22Rv1 (cell line): ENCODE results near the gene UNC5C.

Experiments used
- H3K27ac ChIP-seq: fragments of 450-650 bp; 2 replicates; pipeline ENCODE4 v1.5.1; 2017
- ZFX ChIP-seq: fragments of 450-650 bp; IDR thresholded peaks from 2 replicates; pipeline ENCODE4 v1.6.1; 2017; ENCODE audit warnings: antibody characterized with exemption, borderline replicate concordance
- TF ChIP-seq, protein P1 (sequence below): fragments of 450-650 bp; IDR thresholded peaks from 2 replicates; pipeline ENCODE4 v1.5.1; 2017; ENCODE audit warnings: mild to moderate bottlenecking

Gene UNC5C

DNA sequence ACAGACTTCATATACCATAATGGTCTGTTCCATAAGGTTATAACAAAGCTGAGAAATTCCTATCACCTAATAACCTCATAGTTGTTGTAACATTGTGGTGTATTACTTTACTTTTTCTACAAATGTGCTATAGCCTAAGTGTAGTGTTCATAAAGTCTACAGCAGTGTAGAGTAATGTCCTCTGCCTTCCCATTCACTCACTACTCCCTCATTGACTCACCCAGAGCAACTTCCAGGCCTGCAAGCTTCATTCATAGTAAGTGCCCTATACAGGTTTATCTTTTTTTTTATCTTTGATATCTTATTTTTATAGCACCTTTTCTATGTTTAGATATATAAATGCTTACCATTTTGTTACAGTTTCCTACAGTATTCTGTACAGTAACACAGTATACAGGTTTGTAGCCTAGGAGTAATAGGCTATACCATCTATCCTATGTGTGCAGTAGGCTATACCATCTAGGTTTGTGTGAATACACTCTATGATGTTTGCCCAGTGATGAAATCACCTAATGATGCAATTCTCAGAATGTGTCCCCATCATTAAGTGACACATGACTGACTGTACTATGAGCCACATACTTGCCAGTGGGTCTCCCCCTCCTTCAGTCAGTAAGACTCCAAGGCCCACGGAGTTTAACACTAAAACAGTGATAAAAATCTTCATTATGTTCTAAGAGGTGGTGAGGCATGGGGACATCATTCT lies 299.9 kb downstream of the UNC5C start:
- no peak overlapping the region for H3K27ac ChIP-seq
- TF ChIP-seq, protein P1, sequence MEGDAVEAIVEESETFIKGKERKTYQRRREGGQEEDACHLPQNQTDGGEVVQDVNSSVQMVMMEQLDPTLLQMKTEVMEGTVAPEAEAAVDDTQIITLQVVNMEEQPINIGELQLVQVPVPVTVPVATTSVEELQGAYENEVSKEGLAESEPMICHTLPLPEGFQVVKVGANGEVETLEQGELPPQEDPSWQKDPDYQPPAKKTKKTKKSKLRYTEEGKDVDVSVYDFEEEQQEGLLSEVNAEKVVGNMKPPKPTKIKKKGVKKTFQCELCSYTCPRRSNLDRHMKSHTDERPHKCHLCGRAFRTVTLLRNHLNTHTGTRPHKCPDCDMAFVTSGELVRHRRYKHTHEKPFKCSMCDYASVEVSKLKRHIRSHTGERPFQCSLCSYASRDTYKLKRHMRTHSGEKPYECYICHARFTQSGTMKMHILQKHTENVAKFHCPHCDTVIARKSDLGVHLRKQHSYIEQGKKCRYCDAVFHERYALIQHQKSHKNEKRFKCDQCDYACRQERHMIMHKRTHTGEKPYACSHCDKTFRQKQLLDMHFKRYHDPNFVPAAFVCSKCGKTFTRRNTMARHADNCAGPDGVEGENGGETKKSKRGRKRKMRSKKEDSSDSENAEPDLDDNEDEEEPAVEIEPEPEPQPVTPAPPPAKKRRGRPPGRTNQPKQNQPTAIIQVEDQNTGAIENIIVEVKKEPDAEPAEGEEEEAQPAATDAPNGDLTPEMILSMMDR, result no peak
- TF ChIP-seq ZFX, result no peak

DNA sequence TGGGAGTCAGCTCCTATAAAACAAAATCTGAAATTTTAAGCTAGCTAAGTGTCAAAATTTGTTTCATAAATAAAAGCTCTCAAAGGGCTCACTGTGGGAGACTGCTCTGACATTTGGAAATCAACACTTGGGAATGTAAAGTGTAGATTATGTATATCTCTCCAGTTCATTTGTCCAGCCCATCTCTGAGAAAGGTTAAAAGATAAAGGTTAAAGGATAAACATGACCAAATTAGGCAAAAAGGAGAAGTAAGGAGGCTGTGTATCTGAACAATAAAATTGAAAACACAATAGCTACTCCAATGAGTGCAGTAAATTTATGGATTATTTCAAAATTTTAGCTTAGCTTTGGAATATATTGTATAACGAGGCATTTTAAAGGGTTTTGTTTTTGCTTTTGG lies 304.9 kb downstream of the UNC5C start:
- TF ChIP-seq, protein P1, result no peak
- no peak for TF ChIP-seq ZFX
- no peak overlapping the region for H3K27ac ChIP-seq

DNA sequence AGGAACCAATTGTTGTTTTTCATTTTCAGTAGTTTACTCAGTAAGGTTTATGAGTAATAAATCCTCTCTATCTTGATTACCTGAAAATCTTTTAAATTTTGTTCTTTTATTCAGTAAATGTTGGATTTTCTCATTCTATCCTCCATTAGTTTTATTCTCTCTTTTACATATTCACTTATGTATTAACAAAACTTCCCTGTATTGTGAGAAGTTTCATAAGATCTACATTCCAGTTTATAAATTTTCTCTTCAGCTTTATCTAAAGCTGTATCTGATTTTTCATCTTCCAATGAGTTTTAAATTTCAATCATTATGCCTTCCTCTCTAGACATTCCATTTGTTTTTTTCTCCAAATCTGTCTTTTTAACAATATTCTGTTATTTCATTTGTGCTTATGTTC lies 310.2 kb downstream of the UNC5C start:
- no peak for TF ChIP-seq ZFX
- TF ChIP-seq, protein P1, result no peak
- no peak overlapping the region for H3K27ac ChIP-seq

- TF ChIP-seq, protein P1, result no peak
- TF ChIP-seq ZFX, result no peak
Observed at GRCh38 chr4:95232358-95233156, 316.2 kb downstream of the UNC5C start.

GRCh38 chr4:95231681-95232080 lies 317.1 kb downstream of the UNC5C start:
- TF ChIP-seq, protein P1, result no peak
- no peak for TF ChIP-seq ZFX
- H3K27ac ChIP-seq, result no peak overlapping the region

More at GRCh38 chr4:95232358-95233156, 316.2 kb downstream of the UNC5C start:
- H3K27ac ChIP-seq, result no peak overlapping the region

- H3K27ac ChIP-seq, result no peak overlapping the region
- no peak for TF ChIP-seq ZFX
- TF ChIP-seq, protein P1, result no peak
Observed at GRCh38 chr4:95225849-95226248, 322.9 kb downstream of the UNC5C start.

DNA sequence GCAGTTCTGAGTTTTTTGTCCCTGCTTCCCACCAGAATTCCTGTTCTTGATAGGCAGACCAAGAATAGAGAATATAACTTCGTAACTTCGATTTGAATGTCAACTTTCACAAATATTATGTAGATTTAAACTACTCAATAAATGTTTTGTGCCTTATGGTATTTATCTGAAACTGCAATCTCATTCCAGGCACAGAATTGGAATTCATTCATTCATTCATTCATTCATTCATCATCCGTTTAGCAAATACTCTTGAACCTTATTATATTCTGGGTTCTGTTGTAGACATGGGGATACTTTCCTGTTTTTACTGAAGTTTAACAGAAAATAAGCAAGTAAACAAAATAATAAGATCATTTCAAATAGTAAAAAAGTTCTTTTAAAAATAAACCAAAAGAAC lies 324.4 kb downstream of the UNC5C start:
- no peak for TF ChIP-seq ZFX
- TF ChIP-seq, protein P1, result no peak
- no peak overlapping the region for H3K27ac ChIP-seq
